Stimulated activated CD4-positive, alpha-beta T cell treated with anti-CD3 and anti-CD28 coated beads, Interleukin-1b, Interleukin-23, amount 100 ng/mL, for 24 hours (primary cell): ENCODE data around the gene ZNF525.
A peak's percentile ranks its signal among the peaks of the same experiment; 100 is the strongest.
"Not testable (repeated sequence)": the region's sequence is repeated elsewhere in the genome, so short reads cannot be mapped to it uniquely, and the experiment has no call there.

Experiments
- DNase-seq, 4 experiments: peaks; one replicate each; pipeline ENCODE4 v3.0.0-alpha.2; 2020; ENCODE audit warnings: low read depth in 4 of 4, low spot score in 1 of 4

The ZNF525 gene

DNA sequence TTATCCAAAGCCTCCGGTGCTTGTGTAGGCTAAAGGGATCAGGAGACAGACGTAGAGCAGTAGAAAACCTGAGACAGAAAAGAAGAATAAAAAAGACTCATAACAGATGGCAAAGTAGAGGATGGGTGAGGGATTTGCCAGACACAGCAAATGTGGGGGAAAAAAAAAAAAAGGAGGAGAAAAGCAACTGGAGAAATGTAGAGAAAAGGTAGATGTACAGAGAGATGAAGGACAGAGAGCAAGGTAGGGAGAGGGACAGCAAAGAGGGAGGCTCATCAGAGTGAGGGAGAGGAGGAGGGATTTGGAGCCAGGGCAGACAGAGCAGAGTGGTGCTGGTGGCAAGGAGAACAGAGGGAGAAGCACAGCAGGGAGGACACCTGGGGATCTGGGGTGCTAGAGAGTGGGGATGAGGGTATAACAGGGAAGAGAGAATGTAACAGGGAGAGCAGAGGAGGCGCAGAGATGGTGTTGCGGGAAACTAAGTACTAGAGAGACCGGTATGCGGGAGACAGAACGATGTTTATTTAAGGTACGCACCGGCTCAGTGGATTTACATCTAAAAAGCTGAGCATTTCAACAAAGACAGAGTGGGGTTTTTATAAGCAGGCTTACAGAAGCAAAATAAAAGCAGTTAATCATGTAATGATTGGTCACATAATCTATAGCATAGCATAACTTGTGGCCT, 30.5 kb downstream of the ZNF525 start:
- not testable (repeated sequence) for DNase-seq

- no peak for DNase-seq
Measured at GRCh38 chr19:53396525-53396868, 31.0 kb downstream of the ZNF525 start.

- not testable (repeated sequence) for DNase-seq
Measured at GRCh38 chr19:53397918-53398317, 32.4 kb downstream of the ZNF525 start.

GRCh38 chr19:53409505-53410204, 44.1 kb downstream of the ZNF525 start:
- DNase-seq, result no peak

GRCh38 chr19:53420520-53421315, 55.2 kb downstream of the ZNF525 start:
- not testable (repeated sequence) for DNase-seq

DNA sequence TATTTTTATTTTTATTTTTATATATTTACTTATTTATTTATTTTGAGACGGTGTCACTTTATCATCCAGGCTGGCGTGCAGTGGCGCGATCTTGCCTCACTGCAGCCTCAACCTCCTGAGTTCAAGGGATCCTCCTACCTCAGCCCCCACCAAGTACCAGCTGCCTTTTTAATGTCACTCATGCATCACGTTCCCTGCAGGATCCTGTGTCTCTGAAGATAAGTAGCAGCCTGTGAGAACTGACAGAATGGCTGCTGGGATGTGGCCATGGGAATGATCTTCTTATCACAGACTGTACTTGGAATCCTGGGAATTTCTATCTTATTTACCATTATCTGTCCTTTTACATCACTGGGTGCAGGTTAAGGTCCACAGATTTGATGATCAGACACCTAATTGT, 57.0 kb downstream of the ZNF525 start:
- DNase-seq, result no peak

DNA sequence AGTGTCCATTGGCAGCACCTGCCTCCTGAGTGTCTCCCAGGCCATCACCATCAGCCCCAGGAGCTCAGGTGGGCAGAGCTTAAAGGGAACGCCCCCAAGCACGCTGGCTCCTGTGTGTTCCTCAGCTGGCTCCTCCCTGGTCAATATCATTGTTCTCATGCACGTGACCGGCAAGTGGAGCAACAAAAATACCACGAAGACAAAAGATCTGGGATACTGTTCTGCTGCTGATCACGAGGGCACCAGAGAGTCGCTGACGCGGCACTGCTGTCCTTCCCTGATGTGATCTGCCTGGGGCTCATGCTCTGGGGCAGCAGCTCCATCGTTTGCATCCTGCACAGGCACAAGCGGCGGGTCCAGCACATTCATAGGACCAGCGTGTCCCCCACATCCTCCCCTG, 57.6 kb downstream of the ZNF525 start:
- DNase-seq, result not testable (repeated sequence)

GRCh38 chr19:53423680-53424079, 58.2 kb downstream of the ZNF525 start:
- DNase-seq, result not testable (repeated sequence)

DNA sequence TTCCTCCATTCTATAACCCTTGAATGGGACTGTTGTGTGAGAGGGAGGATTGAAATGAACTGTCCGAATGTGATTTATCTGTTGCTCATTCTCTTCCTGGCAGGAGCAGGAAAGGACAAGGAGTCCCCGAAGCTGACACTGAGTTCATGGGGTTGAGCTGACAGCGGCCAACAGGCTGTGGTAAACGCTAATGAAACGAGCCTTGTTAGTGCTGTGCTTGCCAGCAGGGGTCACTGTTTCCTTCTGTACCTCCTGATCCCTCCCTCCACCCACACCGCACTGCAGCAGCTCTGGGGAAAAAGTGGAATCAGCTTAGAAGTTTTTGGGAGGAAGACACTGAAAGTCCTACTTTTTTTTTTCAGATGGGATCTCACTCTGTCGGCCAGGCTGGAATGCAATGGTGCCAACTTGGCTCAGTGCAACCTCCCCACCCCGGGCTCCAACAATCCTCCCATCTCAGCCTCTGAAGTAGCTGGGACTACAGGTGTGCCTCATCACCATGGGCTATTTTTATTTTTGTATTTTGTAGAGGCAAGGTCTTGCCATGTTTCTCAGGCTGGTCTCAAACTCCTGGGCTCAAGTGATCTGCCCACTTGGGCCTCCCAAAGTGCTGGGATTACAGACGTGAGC, 59.6 kb downstream of the ZNF525 start:
- peak; percentile 18 to 61 (median 44) for DNase-seq

- DNase-seq, result peak; percentile 95 to 98 (median 97)
Measured at GRCh38 chr19:53431399-53432087, 66.0 kb downstream of the ZNF525 start, which contains the start of gene ZNF761. Gene ZNF761 (plus strand): TSS chr19:53431984. CDS start chr19:53447269, 15,285 bp downstream.

- peak in 3 of 4 experiments; percentile 4 to 12 (median 10) for DNase-seq
Measured at GRCh38 chr19:53432088-53432661, 66.7 kb downstream of the ZNF525 start.
